GM19397 (cell line): ENCODE results near the gene RCAN2.
A peak's percentile ranks its signal among the peaks of the same experiment; 100 is the strongest.

Experiments used
- ATAC-seq: cut with Tn5 transposase; IDR thresholded peaks from one replicate; pipeline ENCODE4 v1.9.1; 2021; ENCODE audit warnings: mild to moderate bottlenecking, moderate library complexity; ENCODE audit not compliant: unreplicated experiment

RCAN2 gene

GRCh38 chr6:46296586-46296985 lies 194.7 kb downstream of the RCAN2 start:
- no peak for ATAC-seq

GRCh38 chr6:46293641-46294316 lies 197.5 kb downstream of the RCAN2 start:
- ATAC-seq: peak; percentile 81

DNA sequence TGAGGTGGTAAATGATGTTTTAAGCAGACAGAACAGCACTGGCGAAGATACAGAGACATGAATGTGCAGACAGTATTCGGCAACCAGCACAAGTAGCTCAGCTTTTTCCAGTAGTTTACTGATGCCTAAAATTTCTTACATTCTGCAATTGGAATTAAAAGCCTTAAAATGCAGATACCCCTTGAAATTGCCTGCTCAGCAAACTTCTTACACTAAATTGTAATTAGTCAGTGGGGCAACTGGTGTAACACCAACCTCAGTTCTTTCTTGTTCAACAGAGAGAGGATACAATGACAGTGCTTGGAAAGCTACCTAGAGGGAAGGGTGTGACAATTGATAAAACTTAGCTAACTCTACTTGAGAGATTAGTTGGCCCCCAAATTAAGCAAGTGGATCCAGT lies 199.4 kb downstream of the RCAN2 start:
- ATAC-seq: no peak

GRCh38 chr6:46291275-46291633 lies 200.0 kb downstream of the RCAN2 start:
- no peak for ATAC-seq

DNA sequence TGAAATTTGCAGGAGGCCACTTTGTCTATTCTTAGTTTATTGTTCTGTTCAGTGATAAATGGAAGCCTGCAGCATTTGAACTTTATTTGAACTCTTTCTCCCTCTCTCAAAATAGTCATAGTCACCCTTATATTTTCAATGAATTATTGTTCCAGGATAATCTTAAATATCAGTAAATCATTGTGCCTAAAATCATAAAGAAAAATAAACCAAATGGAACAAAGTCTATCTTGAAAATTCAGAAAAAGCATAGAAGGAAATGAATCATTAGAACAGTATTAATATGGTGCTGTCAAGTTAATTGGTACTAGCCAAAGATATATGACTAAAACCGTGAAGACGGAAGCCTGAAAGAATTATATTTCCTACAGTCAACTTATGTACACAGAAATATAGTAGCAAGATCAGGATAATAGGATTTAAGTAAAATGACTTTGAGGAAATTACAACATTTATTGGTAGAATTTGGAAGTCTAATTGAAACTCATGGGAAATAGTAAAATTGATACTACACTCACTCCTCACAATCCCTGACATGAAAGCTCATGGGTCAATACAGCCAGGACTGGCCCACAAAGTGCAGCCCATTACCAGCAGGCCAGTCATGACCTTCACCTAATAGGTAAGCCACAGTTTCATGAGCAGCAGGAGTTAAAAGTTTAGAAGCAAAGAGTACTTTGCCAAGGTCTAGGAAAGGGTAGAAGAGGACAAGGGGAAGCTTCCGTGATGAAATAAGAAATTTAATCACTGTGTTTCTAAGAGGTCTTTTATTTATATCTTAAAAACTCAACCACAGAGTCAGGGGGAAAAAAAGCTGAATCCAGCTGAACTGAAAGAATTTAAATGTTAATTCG lies 200.6 kb downstream of the RCAN2 start:
- ATAC-seq: no peak

DNA sequence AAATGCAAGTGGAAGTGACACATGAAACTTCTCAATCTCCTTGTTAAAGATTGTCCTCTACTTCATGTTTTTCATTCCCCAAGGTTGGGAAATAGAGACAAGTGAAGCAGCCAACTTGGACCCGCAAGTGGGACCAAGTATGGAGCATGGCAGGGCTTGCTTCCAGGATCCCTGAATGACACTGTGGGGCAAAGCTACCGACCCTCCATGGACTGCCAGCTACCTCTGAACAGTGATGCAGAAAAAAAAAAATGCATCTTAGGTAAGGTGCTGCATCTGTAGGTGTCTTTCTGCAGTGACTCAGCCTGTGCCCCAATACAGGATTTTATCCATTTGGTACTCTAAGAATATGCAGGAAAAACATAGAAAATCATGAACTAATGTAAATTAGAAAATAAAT lies 201.4 kb downstream of the RCAN2 start:
- no peak for ATAC-seq

GRCh38 chr6:46288835-46289234 lies 202.4 kb downstream of the RCAN2 start:
- no peak for ATAC-seq

DNA sequence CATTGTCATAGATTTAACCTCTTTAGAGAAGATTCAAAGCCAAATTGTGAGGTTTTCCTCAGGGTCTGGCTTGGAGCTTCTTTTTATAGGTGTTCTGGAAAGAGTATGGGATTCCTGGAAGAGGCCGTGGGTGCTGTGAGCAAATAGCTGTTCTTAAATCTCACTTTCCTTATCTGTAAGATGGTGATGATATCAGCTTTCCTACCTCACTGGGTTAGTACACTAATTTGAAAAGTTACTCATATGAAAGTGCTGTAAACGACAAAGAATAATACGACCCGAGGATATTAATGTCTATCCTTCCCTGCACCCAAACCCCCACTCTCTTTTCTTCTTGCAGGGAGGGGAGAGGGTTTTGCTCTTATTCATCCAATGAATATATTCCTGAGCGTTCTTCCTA lies 203.6 kb downstream of the RCAN2 start:
- no peak for ATAC-seq

GRCh38 chr6:46287043-46287442 lies 204.2 kb downstream of the RCAN2 start:
- ATAC-seq: no peak

DNA sequence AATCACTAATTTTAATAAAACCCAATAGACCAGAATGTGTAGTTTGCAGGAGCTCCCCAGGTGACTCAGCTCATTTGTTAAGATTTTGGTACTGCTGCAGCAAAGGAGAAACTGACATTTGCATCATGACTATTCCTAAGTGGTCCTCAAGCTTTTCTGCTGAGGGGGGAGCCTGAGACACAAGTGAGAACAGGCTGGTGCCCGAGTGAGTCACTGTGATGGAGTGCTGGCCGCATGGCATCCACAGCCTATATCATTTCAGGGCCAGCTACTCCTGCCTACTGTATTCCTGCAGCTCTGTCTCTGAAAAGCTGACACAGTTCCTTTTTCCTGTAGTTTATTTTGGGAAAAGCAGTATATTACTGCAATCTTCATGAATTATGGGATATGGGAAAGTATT lies 206.8 kb downstream of the RCAN2 start:
- ATAC-seq: no peak

GRCh38 chr6:46281110-46281509 lies 210.1 kb downstream of the RCAN2 start:
- ATAC-seq: no peak

DNA sequence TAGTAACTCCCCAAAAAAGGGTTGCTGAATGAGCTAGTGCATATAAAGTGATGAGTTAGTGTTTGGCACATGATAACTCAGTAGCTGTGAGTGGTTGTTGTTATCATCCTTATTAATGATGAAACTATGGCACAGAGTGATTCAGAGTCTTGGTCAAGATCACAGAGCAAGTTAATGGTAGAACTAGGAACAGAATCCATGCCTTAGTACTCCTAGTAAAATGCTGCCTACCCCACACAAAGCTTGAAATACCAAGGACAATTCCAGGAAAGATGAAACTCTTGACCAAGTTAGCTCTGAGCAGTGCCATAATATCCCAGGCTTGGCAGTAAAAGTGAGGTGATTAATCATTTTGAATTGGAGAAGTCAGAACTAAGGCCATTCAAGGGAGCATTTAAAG lies 211.4 kb downstream of the RCAN2 start:
- no peak for ATAC-seq

- no peak for ATAC-seq
These were observed 214.6 kb downstream of the RCAN2 start for GRCh38 chr6:46276576-46277142.

DNA sequence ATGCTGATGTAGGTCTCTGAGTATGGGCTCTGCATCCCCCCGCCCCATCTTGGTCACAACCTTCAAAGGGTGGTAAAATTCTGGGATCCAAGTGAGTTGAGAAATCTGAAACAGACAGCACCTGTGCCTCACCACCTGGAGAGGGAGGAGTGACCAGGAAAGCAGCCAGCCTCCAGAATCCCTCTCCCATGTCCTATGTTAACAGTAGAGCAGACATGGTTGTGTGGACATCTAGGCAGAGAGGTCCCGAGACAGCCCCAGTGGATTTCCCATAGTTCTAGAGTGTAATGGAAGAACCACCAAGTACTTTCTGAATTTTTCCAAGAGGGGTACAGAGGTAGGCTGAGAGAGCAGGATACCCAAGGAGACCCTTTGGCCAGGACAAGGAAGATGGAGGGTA lies 216.7 kb downstream of the RCAN2 start:
- ATAC-seq: no peak

GRCh38 chr6:46273911-46274310 lies 217.3 kb downstream of the RCAN2 start:
- ATAC-seq: no peak

DNA sequence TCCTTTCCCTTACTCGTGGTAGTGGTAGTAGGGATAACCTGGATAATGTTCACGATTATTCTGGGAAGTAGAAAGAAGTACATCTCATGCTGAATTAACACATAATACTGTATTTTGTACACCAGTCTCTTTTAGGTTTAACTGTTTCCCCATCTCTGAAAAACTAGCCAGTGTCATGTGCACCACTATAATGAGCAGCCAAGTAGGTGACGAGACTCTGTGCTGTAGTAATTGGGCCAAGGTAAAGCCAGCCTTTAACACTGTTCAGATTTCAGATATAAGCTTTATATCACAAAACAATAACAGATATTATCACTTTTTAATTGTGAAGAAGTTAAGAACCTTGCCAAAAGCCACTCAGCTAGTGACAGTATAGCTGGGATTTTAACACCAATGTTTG lies 219.5 kb downstream of the RCAN2 start:
- no peak for ATAC-seq

- ATAC-seq: no peak
These were observed 220.1 kb downstream of the RCAN2 start for GRCh38 chr6:46271107-46271506.

DNA sequence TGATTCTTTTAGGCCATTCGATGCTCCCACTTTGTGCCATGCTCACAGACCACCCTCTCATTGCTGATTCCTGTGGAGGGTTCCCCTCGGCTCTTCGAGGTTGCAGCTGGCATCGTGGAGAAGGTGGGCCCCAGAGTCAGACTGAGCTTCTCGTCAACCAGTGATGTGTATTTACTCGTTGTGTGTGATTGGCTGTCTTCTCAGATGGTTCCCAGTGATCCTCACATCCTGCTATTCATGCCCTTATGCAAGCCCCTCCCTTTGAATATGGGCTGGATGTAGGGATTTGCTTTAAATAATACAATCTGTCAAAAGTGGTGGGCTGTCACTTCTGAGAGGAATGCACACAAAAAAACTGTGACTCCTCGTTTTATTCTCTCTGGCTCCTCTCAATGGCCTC lies 220.9 kb downstream of the RCAN2 start:
- ATAC-seq: no peak

DNA sequence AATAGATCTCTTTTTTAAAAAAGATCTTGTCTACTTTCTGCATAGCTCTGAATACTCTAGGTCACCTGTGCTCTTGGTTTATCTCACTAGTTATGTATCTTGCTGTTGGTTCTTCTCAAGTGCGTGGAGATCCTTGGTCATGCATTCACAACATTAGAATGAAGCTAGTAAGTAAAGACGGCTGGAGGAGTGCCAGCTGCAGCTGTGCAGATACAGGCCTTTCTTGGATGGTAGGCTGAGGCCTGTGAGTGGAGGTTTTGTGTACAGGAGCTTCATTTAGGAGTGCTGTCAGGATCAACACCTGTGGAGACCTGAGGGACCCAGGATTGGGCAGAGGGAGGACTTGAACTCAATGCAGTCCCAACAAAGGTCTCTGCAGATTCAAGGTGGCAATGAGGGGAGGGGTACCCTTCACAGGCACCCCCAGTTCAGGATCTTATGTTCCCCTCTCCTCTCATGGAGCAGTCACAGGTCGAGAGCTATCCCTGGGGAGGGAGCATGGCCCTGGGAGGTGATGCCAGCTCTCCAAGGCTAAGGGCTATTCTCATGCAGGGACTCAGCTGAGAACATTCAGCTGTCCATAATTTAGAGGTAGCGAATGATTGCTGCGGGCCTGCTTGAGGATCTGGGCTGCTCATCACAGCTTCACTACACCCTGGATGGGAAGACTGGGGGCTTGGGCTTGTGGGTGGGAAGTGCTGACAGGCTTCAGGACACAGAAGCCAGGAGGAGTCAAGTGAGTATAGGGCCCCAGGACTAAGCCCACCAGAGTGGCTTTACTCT lies 221.6 kb downstream of the RCAN2 start:
- no peak for ATAC-seq

DNA sequence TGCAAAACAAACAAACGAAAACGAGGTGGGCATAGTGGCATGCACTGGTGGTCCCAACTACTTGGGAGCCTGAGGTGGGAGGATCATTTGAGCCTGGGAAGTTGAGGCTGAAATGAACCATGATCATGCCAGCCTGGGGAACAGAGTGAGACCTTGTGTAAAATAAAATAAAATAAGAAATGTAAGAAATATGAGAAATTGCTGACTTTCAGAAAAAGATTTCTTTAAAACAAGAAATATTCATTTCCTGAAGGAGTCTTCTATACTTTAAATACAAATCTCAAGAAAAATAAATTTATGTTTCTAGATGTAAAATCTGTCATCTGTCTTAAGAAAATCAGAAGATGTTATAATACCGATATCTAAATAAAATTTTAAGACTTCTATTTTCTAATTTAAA lies 223.7 kb downstream of the RCAN2 start:
- ATAC-seq: no peak

DNA sequence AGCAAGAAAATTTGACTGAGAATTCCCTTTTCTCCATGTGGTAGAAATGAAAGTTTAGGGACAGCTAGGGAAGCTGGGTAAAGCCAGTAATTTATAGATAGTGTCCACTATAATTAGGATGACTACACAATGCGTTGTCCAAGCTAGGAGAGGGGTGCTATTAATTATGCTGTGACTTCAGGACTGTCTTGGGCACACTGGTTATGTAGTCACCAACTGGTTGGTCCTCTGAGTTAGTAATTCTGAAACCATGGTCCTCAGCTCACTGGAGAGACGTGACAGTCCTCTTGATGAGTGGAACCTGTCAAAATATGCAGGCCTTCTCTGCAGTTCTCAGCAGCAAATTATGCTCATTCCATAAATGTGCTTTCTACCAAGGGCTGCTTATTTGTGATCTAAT lies 225.9 kb downstream of the RCAN2 start:
- no peak for ATAC-seq

GRCh38 chr6:46263707-46264086 lies 227.6 kb downstream of the RCAN2 start:
- no peak for ATAC-seq
